HG02943 (cell line): Measurements from ENCODE around the gene AP5S1.
"Not testable (repeated sequence)": the region's sequence is repeated elsewhere in the genome, so short reads cannot be mapped to it uniquely, and the experiment has no call there.

Experiments used
- ATAC-seq: cut with Tn5 transposase; IDR thresholded peaks from one replicate; pipeline ENCODE4 v1.9.1; 2021; ENCODE audit warnings: mild to moderate bottlenecking, low read depth, moderate library complexity; ENCODE audit not compliant: unreplicated experiment

The AP5S1 gene

GRCh38 chr20:3842348-3842930, 22.1 kb downstream of the AP5S1 start:
- ATAC-seq, result no peak

DNA sequence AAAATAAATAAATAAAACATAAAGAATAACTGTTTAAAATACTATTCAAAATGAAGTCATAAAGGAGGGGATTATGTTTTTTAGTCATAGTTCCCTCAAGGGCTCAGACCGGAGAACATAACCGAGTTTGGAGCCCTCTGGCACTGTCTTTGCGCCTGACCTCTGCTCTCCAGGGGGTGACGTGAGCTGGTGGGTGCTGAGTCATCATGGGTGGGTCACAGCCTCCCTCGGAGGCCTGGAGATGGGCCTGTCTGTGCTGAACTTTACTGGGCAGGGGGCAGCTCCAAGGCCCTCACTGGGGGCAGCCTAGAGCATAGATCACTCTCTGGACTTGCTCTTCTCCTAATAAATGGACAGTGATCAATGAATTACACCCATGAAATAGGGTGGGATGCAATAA, 23.1 kb downstream of the AP5S1 start:
- ATAC-seq, result no peak

- not testable (repeated sequence) for ATAC-seq
Measured at GRCh38 chr20:3843990-3844619, 23.8 kb downstream of the AP5S1 start.

DNA sequence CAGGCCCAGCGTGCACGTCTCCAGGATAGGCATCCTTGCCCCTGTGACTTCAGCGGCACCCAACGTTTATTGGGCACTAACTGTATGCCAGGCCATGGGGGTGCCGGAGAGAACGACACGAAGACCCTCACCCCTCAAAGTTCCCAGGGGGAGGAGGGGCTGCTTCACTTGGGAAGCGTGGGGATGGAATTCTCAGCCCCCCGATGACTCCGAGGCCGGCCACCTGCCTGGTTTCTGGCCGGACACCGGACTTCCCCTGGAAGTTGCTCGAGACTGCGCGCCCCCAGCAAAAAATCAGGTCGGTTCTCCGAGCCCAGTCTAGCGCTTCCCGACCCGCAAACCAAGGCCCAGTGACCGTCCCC, 26.0 kb downstream of the AP5S1 start:
- no peak for ATAC-seq

DNA sequence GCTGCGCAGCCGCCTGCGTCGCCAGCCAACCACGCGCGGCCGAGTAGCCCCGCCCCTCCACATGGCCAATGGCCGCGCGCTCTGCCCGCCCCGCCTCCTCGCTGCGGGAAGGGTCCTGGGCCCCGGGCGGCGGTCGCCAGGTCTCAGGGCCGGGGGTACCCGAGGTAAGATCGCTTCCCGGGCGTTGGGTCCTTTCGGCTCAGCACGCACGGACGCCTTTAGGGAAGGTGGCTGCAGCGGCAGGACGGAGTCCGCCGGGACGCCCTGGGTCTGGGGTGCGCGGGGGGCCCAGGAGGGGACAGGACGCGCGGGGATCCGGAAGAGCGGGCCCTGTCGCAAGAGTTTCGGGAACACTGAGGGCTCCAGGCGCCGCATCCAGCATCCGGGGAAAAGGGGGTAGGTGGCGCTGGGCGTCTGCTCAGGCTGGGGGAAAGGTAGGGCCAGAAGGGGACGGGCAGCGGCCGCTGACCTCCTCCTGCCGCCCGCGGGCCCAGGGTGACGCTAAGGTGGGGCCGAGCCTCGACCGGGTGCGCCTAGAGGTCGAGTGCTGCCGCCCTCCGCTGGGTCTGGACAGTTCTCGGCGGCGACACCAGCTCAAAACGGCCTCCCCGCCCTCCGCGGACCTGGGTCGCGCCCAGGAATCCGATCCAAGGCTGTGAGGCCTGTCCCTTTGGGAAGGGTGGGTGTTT, 26.5 kb downstream of the AP5S1 start, which contains the start of gene MAVS:
Gene MAVS, plus strand, starts transcription at position 95 of the 689 bp plus-strand sequence. CDS start 7,791 bp downstream, outside the sequence.
- ATAC-seq, result peak; percentile 86

DNA sequence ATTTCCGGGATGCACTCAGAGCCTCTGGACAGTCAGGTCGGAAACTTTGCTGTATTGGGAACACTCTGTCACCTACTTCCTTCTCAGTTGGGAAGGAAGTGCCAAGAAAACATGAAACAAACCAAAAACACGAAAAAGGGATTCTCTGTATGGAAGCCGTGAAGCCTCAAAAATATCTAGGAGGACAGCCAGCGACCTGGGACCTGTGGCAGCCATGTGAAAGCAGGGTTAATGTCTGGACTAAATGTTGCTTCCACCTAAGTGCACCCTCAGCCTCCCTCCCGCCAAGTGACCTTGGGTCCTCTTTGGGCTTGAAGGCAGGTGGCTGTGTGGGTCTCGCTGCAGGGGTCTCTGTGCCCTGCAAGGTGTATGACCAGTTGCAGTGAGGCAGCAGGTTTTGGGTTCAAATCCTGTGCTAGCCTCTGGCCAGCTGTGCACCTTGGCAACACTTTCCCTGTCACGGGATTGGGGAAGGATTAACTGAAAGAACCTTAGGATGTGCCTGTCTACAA, 27.1 kb downstream of the AP5S1 start:
- ATAC-seq, result no peak

- no peak for ATAC-seq
Measured at GRCh38 chr20:3848565-3848964, 28.2 kb downstream of the AP5S1 start.

GRCh38 chr20:3854462-3854871, 34.1 kb downstream of the AP5S1 start:
- no peak for ATAC-seq

- ATAC-seq, result no peak
Measured at GRCh38 chr20:3857405-3857804, 37.1 kb downstream of the AP5S1 start.

DNA sequence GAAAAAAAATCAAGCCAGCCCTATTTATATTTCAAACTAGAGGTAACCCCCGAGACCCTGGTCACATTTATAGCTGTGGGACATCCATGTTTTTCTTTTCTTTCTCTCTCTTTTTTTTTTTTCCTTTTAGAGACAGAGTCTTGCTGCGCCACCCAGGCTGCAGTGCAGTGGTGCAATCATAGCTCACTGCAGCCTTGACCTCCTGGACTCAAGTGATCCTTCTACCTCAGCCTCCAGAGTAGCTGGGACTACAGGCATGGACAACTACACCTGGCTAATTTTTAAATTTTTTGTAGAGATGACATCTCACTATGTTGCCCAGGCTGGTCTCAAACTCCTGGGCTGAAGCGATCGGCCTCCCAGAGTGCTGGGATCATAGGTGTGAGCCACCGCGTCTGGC, 38.3 kb downstream of the AP5S1 start:
- no peak for ATAC-seq

DNA sequence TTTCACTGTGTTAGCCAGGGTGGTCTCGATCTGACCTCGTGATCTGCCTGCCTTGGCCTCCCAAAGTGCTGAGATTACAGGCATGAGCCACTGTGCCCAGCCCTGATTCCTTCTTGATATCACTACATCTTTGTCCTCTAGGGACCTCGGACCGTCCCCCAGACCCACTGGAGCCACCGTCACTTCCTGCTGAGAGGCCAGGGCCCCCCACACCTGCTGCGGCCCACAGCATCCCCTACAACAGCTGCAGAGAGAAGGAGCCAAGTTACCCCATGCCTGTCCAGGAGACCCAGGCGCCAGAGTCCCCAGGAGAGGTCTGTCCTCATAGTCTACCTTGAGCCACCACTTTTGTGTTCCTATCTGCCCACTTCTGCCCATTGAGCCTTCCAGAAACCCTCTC, 40.8 kb downstream of the AP5S1 start:
- no peak for ATAC-seq

DNA sequence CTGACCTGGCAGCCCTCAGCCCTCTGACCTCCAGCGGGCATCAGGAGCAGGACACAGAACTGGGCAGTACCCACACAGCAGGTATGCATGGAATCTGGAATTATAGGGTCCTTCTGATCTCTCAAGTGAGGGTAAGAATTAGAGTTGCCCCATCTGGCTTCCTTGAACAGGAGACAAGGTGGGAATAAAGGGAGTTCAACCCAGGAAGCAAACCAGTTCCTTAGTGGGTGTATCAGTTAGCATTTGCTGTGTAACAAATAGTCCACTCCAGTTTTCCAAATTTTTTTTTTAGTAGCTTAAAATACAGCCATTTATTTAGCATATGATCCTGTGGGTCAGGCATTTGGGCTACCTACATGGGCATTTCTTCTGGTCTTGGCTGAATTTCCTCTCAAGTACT, 42.0 kb downstream of the AP5S1 start:
- ATAC-seq, result no peak

GRCh38 chr20:3863317-3863716, 43.0 kb downstream of the AP5S1 start:
- ATAC-seq, result no peak

- no peak for ATAC-seq
Measured at GRCh38 chr20:3864518-3864917, 44.2 kb downstream of the AP5S1 start.

DNA sequence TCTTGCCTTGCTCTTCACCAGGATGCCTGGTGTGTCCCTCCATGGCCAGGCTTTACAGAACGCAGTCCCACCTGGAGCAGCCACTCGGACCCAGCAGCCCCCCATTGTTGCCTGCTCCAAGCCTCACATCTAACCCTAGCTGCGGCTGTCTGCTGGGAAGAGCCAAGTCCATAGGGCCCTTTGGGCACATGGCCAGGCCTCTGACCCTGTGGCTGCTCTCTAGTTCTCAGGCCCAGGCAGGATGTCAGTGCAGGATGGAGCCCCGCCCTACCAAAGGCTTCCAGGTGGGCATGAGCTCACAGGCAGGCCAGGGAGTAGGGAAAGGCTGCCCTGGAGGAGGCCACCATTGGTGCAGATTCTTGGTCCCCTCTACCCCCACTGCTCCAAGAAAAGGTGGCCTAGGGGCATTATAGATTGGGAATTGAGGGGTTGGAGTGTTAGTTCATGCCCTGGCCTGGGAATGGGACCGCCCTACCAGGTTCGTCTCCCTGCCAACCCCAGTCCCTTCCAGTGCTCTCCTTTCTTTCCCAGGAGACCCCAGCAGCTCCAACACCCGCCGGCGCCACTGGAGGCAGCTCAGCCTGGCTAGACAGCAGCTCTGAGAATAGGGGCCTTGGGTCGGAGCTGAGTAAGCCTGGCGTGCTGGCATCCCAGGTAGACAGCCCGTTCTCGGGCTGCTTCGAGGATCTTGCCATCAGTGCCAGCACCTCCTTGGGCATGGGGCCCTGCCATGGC, 45.0 kb downstream of the AP5S1 start:
- ATAC-seq, result no peak

DNA sequence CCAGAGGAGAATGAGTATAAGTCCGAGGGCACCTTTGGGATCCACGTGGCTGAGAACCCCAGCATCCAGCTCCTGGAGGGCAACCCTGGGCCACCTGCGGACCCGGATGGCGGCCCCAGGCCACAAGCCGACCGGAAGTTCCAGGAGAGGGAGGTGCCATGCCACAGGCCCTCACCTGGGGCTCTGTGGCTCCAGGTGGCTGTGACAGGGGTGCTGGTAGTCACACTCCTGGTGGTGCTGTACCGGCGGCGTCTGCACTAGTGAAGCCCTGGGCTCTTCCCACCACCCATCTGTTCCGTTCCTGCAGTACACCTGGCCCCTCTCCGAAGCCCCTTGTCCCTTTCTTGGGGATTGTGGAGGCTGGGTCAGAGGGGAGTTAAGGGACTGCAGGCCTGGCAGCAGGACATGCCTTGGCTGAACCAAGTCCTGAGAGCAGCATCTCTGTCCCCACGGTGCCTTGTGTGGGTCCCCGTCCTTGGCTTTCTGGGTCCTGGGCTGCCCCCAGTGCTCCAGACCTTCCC, 45.6 kb downstream of the AP5S1 start:
- ATAC-seq, result no peak

DNA sequence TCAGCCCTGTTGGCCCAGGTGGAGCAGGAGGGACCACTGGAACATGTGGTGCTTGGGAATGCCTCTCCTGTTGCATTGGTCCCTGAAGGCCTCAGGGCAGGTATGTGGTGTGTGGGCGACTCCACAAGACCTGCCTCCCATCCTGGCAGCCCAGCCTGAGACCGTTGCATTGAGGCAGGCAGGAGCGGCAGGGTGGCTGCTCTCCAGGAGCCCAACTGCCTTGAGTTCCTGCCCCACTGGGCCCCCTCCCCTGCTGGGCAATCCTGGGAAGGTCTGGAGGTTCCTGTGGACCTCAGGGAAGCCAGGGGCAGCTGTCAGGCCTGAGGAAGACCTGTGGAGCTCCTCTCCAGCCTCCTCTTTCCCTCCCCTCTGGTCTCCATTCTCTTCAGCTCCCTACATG, 46.1 kb downstream of the AP5S1 start:
- no peak for ATAC-seq

GRCh38 chr20:3867802-3868201, 47.5 kb downstream of the AP5S1 start:
- no peak for ATAC-seq

- no peak for ATAC-seq
Measured at GRCh38 chr20:3869839-3870634, 49.7 kb downstream of the AP5S1 start.
